BLaER1 (cell line): Measurements from ENCODE around the gene MEN1.
"Not testable (repeated sequence)": the region's sequence is repeated elsewhere in the genome, so short reads cannot be mapped to it uniquely, and the experiment has no call there.

Source experiments
- H3K27ac ChIP-seq: shearing (Covaris generic); formaldehyde crosslinking; 2 replicates; pipeline ENCODE4 v1.8.1; 2022
- H3K27me3 ChIP-seq: shearing (Covaris generic); formaldehyde crosslinking; 2 replicates; pipeline ENCODE4 v1.8.1; 2022
- H3K36me3 ChIP-seq: shearing (Covaris generic); formaldehyde crosslinking; 2 replicates; pipeline ENCODE4 v1.8.1; 2022
- H3K4me1 ChIP-seq: shearing (Covaris generic); formaldehyde crosslinking; 2 replicates; pipeline ENCODE4 v1.8.1; 2022
- H3K4me2 ChIP-seq: shearing (Covaris generic); formaldehyde crosslinking; 2 replicates; pipeline ENCODE4 v1.8.1; 2022
- H3K4me3 ChIP-seq: shearing (Covaris generic); formaldehyde crosslinking; 2 replicates; pipeline ENCODE4 v1.8.1; 2022
- H3K9ac ChIP-seq: shearing (Covaris generic); formaldehyde crosslinking; 2 replicates; pipeline ENCODE4 v1.8.1; 2022
- H3K9me3 ChIP-seq: shearing (Covaris generic); formaldehyde crosslinking; 2 replicates; pipeline ENCODE4 v1.8.1; 2022
- H4K20me1 ChIP-seq: shearing (Covaris generic); formaldehyde crosslinking; 2 replicates; pipeline ENCODE4 v1.8.1; 2022
- Cebpa-rat ChIP-seq: shearing (Covaris generic); IDR thresholded peaks from 2 replicates; pipeline ENCODE4 v1.8.1; 2022

The MEN1 gene

GRCh38 chr11:64823568-64824119 lies 13.3 kb upstream of the MEN1 start:
- H3K4me1 ChIP-seq = 0 out of 2 replicates have a peak, but pooled peaks cover 6% of the 10 kb centered on the region
- no peak for TF ChIP-seq Cebpa-rat
- no peak overlapping the region for H3K27ac ChIP-seq
- H3K4me2 ChIP-seq = no peak overlapping the region
- H3K4me3 ChIP-seq = no peak overlapping the region
- H3K27me3 ChIP-seq = no peaks in the 10 kb centered on the region
- no peaks in the 10 kb centered on the region for H4K20me1 ChIP-seq
- H3K9ac ChIP-seq = no peak overlapping the region
- H3K36me3 ChIP-seq = no peaks in the 10 kb centered on the region
- no peaks in the 10 kb centered on the region for H3K9me3 ChIP-seq

DNA sequence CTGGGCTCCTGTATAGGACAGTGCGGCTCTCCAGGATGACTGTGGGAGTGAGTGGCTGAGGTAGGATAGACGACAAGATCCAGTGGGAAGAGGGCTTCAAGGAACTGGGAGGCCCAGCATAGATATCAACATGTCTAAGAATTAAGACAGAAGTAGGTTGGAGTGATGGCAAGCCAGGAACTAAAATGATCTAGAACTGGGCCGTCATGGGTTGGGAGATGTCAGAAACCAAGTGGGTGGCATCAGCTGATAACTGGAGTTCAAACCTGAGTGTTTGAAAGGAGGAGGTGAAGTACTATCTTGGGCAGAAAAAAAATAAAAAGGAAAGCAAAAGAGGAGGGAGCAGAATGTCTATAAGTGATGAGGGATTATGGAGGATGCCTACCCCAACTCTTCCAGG lies 7.1 kb upstream of the MEN1 start:
- Histone ChIP-seq H3K9ac (no peak overlapping the region), H3K27me3 (no peaks in the 10 kb centered on the region), H3K4me1 (peaks cover 41% of the 10 kb centered on the region), H3K36me3 (no peaks in the 10 kb centered on the region), H3K4me2 (no peak overlapping the region), H4K20me1 (no peaks in the 10 kb centered on the region), H3K4me3 (no peak overlapping the region), H3K27ac (no peak overlapping the region), H3K9me3 (no peaks in the 10 kb centered on the region)
- TF ChIP-seq Cebpa-rat = no peak

DNA sequence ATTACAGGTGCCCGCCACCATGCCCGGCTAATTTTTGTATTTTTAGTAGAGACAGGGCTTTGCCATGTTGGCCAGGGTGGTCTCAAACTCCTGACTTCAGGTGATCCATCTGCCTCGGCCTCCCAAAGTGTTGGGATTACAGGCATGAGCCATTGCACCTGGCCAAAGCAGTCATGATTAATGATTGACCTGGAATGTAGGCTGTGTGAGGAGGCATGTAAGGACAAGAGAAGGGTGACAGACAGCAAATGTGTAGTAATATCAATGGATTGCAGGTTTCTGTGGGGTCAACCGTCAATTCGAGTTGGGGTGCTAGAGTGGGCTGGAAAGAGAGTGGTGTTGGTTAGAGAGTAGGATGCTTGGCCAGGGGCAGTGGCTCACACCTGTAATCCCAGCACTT lies 5.1 kb upstream of the MEN1 start:
- Histone ChIP-seq H3K4me1 (peaks cover 49% of the 10 kb centered on the region), H3K4me2 (peak overlapping the region; percentile 95)
- not testable (repeated sequence) for H3K9ac ChIP-seq, H4K20me1 ChIP-seq, H3K27ac ChIP-seq, H3K9me3 ChIP-seq, H3K27me3 ChIP-seq, H3K4me3 ChIP-seq, H3K36me3 ChIP-seq

GRCh38 chr11:64814712-64815187 lies 4.4 kb upstream of the MEN1 start:
- H3K9me3 ChIP-seq = no peaks in the 10 kb centered on the region
- no peak overlapping the region for H3K4me3 ChIP-seq
- H3K27ac ChIP-seq = no peak overlapping the region
- peak overlapping the region; percentile 95 for H3K4me2 ChIP-seq
- no peaks in the 10 kb centered on the region for H3K36me3 ChIP-seq
- no peaks in the 10 kb centered on the region for H3K27me3 ChIP-seq
- TF ChIP-seq Cebpa-rat = peak; percentile 76; the same call in 1 of the 2 replicates
- no peak overlapping the region for H3K9ac ChIP-seq
- peaks cover under 1% of the 10 kb centered on the region; the same call in 1 of the 2 replicates for H4K20me1 ChIP-seq
- H3K4me1 ChIP-seq = peaks cover 50% of the 10 kb centered on the region

GRCh38 chr11:64813826-64814225 lies 3.5 kb upstream of the MEN1 start:
- TF ChIP-seq Cebpa-rat = no peak
- H3K9ac ChIP-seq = no peak overlapping the region
- H3K9me3 ChIP-seq = no peaks in the 10 kb centered on the region
- peak overlapping the region; percentile 95 for H3K4me2 ChIP-seq
- H3K27me3 ChIP-seq = no peaks in the 10 kb centered on the region
- no peak overlapping the region for H3K4me3 ChIP-seq
- no peak overlapping the region for H3K27ac ChIP-seq
- peaks cover 59% of the 10 kb centered on the region for H3K4me1 ChIP-seq
- H4K20me1 ChIP-seq = peaks cover 7% of the 10 kb centered on the region; the same call in 1 of the 2 replicates
- no peaks in the 10 kb centered on the region for H3K36me3 ChIP-seq

- Histone ChIP-seq H3K9me3 (no peaks in the 10 kb centered on the region), H3K27ac (peak overlapping the region; percentile 73), H3K9ac (peak overlapping the region; percentile 86; the same call in 1 of the 2 replicates), H3K4me3 (peak overlapping the region; percentile 90), H3K4me1 (peaks cover 64% of the 10 kb centered on the region), H3K27me3 (no peaks in the 10 kb centered on the region), H3K4me2 (peak overlapping the region; percentile 100), H3K36me3 (peaks cover 25% of the 10 kb centered on the region), H4K20me1 (peaks cover 22% of the 10 kb centered on the region; the same call in 1 of the 2 replicates)
- TF ChIP-seq Cebpa-rat = no peak
Measured at GRCh38 chr11:64810891-64811272, 531 bp upstream of the MEN1 start.

- peak overlapping the region; percentile 86 for H3K9ac ChIP-seq
- no peaks in the 10 kb centered on the region for H3K27me3 ChIP-seq
- H4K20me1 ChIP-seq = peaks cover 22% of the 10 kb centered on the region; the same call in 1 of the 2 replicates
- no peaks in the 10 kb centered on the region for H3K9me3 ChIP-seq
- H3K4me2 ChIP-seq = peak overlapping the region; percentile 100
- H3K27ac ChIP-seq = peak overlapping the region; percentile 73
- peaks cover 36% of the 10 kb centered on the region for H3K36me3 ChIP-seq
- TF ChIP-seq Cebpa-rat = no peak
- H3K4me3 ChIP-seq = peak overlapping the region; percentile 90
- peaks cover 56% of the 10 kb centered on the region for H3K4me1 ChIP-seq
Measured at GRCh38 chr11:64809781-64810241, 540 bp downstream of the MEN1 start.

- no peak overlapping the region for H3K27ac ChIP-seq
- H3K4me1 ChIP-seq = peaks cover 65% of the 10 kb centered on the region
- peaks cover 46% of the 10 kb centered on the region for H3K36me3 ChIP-seq
Measured at GRCh38 chr11:64805481-64805880, 4.9 kb downstream of the MEN1 start.

DNA sequence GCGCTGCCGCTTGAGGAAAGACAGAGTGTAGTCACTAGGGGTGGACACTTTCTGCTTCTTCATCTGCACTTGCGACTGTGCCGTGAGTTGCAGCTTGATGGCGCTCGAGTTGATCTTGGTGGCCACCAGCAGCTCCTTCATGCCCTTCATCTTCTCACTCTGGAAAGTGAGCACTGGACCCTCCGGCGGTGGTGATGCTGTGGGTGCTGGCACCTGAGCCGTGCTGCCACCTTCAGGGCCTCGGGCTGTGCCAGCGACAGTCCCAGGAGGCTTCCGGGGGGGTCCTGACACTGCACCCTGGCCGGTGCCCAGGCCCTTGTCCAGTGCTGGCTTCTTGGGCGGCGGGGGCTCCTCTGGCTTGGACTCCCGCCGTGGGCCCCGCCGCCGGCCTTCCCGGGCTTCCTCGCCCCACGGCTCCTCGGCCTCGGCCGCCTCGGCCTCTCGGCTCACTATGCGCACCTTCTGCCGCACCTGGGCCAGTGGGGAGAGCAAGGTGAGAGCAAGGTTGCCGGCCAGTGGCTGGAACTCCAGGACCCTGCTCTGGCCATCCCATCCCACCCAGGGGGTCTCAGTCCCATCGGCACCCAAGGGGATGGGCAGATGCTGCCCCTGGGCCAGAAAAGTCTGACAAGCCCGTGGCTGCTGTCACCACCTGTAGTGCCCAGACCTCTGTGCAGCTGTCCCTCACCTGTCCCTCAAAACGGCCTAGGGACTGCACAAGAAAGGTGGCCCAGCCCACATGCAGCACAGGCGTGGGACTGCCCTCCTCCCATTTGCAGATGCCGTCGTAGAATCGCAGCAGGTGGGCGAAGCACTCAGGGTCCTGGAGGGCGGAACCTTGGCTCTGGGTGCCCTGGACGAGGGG lies 5.8 kb downstream of the MEN1 start:
- TF ChIP-seq Cebpa-rat = no peak
- H3K36me3 ChIP-seq = peaks cover 46% of the 10 kb centered on the region
- no peaks in the 10 kb centered on the region for H3K27me3 ChIP-seq
- H3K9ac ChIP-seq = peak overlapping the region; percentile 66
- H3K9me3 ChIP-seq = no peaks in the 10 kb centered on the region
- H3K4me2 ChIP-seq = peak overlapping the region; percentile 100
- H3K4me3 ChIP-seq = peak overlapping the region; percentile 73
- H4K20me1 ChIP-seq = peaks cover 24% of the 10 kb centered on the region; the same call in 1 of the 2 replicates
- H3K27ac ChIP-seq = peak overlapping the region; percentile 59; the same call in 1 of the 2 replicates
- peaks cover 71% of the 10 kb centered on the region for H3K4me1 ChIP-seq

More at GRCh38 chr11:64805481-64805880, 4.9 kb downstream of the MEN1 start:
- peaks cover 26% of the 10 kb centered on the region; the same call in 1 of the 2 replicates for H4K20me1 ChIP-seq
- H3K9me3 ChIP-seq = no peaks in the 10 kb centered on the region
- no peak overlapping the region for H3K9ac ChIP-seq
- no peak for TF ChIP-seq Cebpa-rat
- H3K4me2 ChIP-seq = no peak overlapping the region
- H3K4me3 ChIP-seq = no peak overlapping the region
- no peaks in the 10 kb centered on the region for H3K27me3 ChIP-seq

GRCh38 chr11:64803846-64804345 lies 6.5 kb downstream of the MEN1 start:
- Histone ChIP-seq H3K27me3 (no peaks in the 10 kb centered on the region), H3K36me3 (peaks cover 46% of the 10 kb centered on the region)

More at GRCh38 chr11:64803846-64804345, 6.5 kb downstream of the MEN1 start:
- H3K9ac ChIP-seq = peak overlapping the region; percentile 66
- peak overlapping the region; percentile 100 for H3K4me2 ChIP-seq
- H3K9me3 ChIP-seq = no peaks in the 10 kb centered on the region
- peak overlapping the region; percentile 59 for H3K27ac ChIP-seq
- H4K20me1 ChIP-seq = peaks cover 19% of the 10 kb centered on the region; the same call in 1 of the 2 replicates
- peaks cover 71% of the 10 kb centered on the region for H3K4me1 ChIP-seq
- no peak for TF ChIP-seq Cebpa-rat
- H3K4me3 ChIP-seq = peak overlapping the region; percentile 73
